Measurements from ENCODE around the gene SCP2.

Gene SCP2

GRCh38 chr1:53025034-53025768 lies 98.1 kb downstream of the SCP2 start:
- ATAC-seq = peak; percentile 44; the same call in 1 of the 3 replicates
- TF ChIP-seq OSR1 (CRISPR knock-in tag; IDR thresholded peaks at IDR 0.05) (no peak), ZNF8 (CRISPR knock-in tag; IDR thresholded peaks at IDR 0.05) (no peak), CSRNP3 (CRISPR knock-in tag; IDR thresholded peaks at IDR 0.05) (no peak), POU6F1 (CRISPR knock-in tag; IDR thresholded peaks at IDR 0.05; ENCODE audit: borderline replicate concordance, low read depth) (no peak), TCF4 (CRISPR knock-in tag; IDR thresholded peaks at IDR 0.05; ENCODE audit: borderline replicate concordance) (no peak), ARNTL (CRISPR knock-in tag; IDR thresholded peaks at IDR 0.05; ENCODE audit: borderline replicate concordance, low read depth) (no peak), GLIS3 (CRISPR knock-in tag; IDR thresholded peaks at IDR 0.05) (no peak), ZNF565 (CRISPR knock-in tag; conservative IDR thresholded peaks at IDR 0.05; ENCODE audit: low read depth) (no peak), ZFP3 (CRISPR knock-in tag; IDR thresholded peaks at IDR 0.05) (no peak), TOX (CRISPR knock-in tag; IDR thresholded peaks at IDR 0.05; ENCODE audit: borderline replicate concordance) (no peak), ISL1 (CRISPR knock-in tag; IDR thresholded peaks at IDR 0.05) (no peak), ESRRG (CRISPR knock-in tag; IDR thresholded peaks at IDR 0.05) (no peak), TSHZ2 (CRISPR knock-in tag; IDR thresholded peaks at IDR 0.05) (no peak), PPARA (CRISPR knock-in tag; IDR thresholded peaks at IDR 0.05; ENCODE audit: borderline replicate concordance) (no peak)

- TF ChIP-seq TOX (CRISPR knock-in tag; IDR thresholded peaks at IDR 0.05; ENCODE audit: borderline replicate concordance) (no peak), ISL1 (CRISPR knock-in tag; IDR thresholded peaks at IDR 0.05) (no peak), RARB (CRISPR knock-in tag; IDR thresholded peaks at IDR 0.05) (no peak), ZC3H10 (CRISPR knock-in tag; IDR thresholded peaks at IDR 0.05) (no peak), ZNF565 (CRISPR knock-in tag; conservative IDR thresholded peaks at IDR 0.05; ENCODE audit: low read depth) (no peak), TCF4 (CRISPR knock-in tag; IDR thresholded peaks at IDR 0.05; ENCODE audit: borderline replicate concordance) (no peak), CREB5 (CRISPR knock-in tag; IDR thresholded peaks at IDR 0.05; ENCODE audit: low read depth) (no peak), SNAI2 (CRISPR knock-in tag; IDR thresholded peaks at IDR 0.05) (no peak)
- no peak for ATAC-seq
Measured at GRCh38 chr1:53025769-53026112, 98.7 kb downstream of the SCP2 start.

- no peak for ATAC-seq
- no peak for TF ChIP-seq ISL1 (CRISPR knock-in tag; IDR thresholded peaks at IDR 0.05)
- no peak for TF ChIP-seq ZFP3 (CRISPR knock-in tag; IDR thresholded peaks at IDR 0.05)
- no peak for TF ChIP-seq ZNF8 (CRISPR knock-in tag; IDR thresholded peaks at IDR 0.05)
- TF ChIP-seq SNAI2 (CRISPR knock-in tag; IDR thresholded peaks at IDR 0.05) = no peak
- TF ChIP-seq ARNTL (CRISPR knock-in tag; IDR thresholded peaks at IDR 0.05; ENCODE audit: borderline replicate concordance, low read depth) = no peak
- no peak for TF ChIP-seq TOX (CRISPR knock-in tag; IDR thresholded peaks at IDR 0.05; ENCODE audit: borderline replicate concordance)
- TF ChIP-seq POU6F1 (CRISPR knock-in tag; IDR thresholded peaks at IDR 0.05; ENCODE audit: borderline replicate concordance, low read depth) = no peak
- TF ChIP-seq CREB5 (CRISPR knock-in tag; IDR thresholded peaks at IDR 0.05; ENCODE audit: low read depth) = no peak
- TF ChIP-seq RARB (CRISPR knock-in tag; IDR thresholded peaks at IDR 0.05) = no peak
- TF ChIP-seq GLIS3 (CRISPR knock-in tag; IDR thresholded peaks at IDR 0.05) = no peak
- TF ChIP-seq ZFP30 (CRISPR knock-in tag; IDR thresholded peaks at IDR 0.05) = no peak
- TF ChIP-seq TSHZ2 (CRISPR knock-in tag; IDR thresholded peaks at IDR 0.05) = no peak
- no peak for TF ChIP-seq ZNF70 (CRISPR knock-in tag; IDR thresholded peaks at IDR 0.05)
- no peak for TF ChIP-seq ZNF565 (CRISPR knock-in tag; conservative IDR thresholded peaks at IDR 0.05; ENCODE audit: low read depth)
Measured at GRCh38 chr1:53026254-53026653, 99.2 kb downstream of the SCP2 start.

Data from SK-N-SH treated with all-trans-retinoic acid at 6 μM for 48 hours (cell line).